Karpas-422 (cell line): ENCODE results near the gene STK32B. TPM values are rescaled to one million over a fixed set of nuclear protein-coding genes. Genes with fewer than 3 reads are reported as not detected.
"Not testable (repeated sequence)": the region's sequence is repeated elsewhere in the genome, so short reads cannot be mapped to it uniquely, and the experiment has no call there.

Experiments used
- DNase-seq: peaks from one replicate; pipeline ENCODE4 v3.0.0-alpha.2; 2015
- H2AFZ ChIP-seq: fragments of 200-600 bp; sonication (generic); 2 replicates; pipeline ENCODE4 v1.6.1; 2014; ENCODE audit warnings: antibody characterized with exemption, low read length, mixed read lengths
- H3K27ac ChIP-seq: fragments of 200-600 bp; sonication (generic); 2 replicates; pipeline ENCODE4 v1.5.1; 2014; ENCODE audit warnings: mild to moderate bottlenecking, low read length, moderate library complexity
- H3K27me3 ChIP-seq: fragments of 200-600 bp; sonication (generic); 2 replicates; pipeline ENCODE4 v1.6.1; 2014; ENCODE audit warnings: low read length, mixed read lengths
- H3K36me3 ChIP-seq: fragments of 200-600 bp; sonication (generic); 2 replicates; pipeline ENCODE4 v1.6.1; 2014; ENCODE audit warnings: low read length, mixed read lengths; ENCODE audit not compliant: insufficient read depth
- H3K4me1 ChIP-seq: fragments of 200-600 bp; sonication (generic); 2 replicates; pipeline ENCODE4 v1.6.1; 2014; ENCODE audit warnings: mild to moderate bottlenecking, low read length, mixed read lengths
- H3K4me2 ChIP-seq: fragments of 200-600 bp; sonication (generic); 2 replicates; pipeline ENCODE4 v1.6.1; 2014; ENCODE audit warnings: low read length, low read depth, mild to moderate bottlenecking; ENCODE audit not compliant: poor library complexity, severe bottlenecking
- H3K4me3 ChIP-seq: fragments of 200-600 bp; sonication (generic); 2 replicates; pipeline ENCODE4 v1.5.1; 2014; ENCODE audit warnings: mild to moderate bottlenecking, antibody characterized with exemption, low read length, mixed read lengths
- H3K79me2 ChIP-seq: fragments of 200-600 bp; sonication (generic); 2 replicates; pipeline ENCODE4 v1.6.1; 2014; ENCODE audit warnings: mild to moderate bottlenecking, low read length, mixed read lengths
- H3K9ac ChIP-seq: fragments of 200-600 bp; sonication (generic); 2 replicates; pipeline ENCODE4 v1.6.0; 2014; ENCODE audit warnings: low read length
- H3K9me2 ChIP-seq: fragments of 200-600 bp; sonication (generic), shearing (Covaris generic); replicated peaks from 2 replicates; pipeline ENCODE4 v1.6.0; 2014; ENCODE audit warnings: mild to moderate bottlenecking, low read length, moderate library complexity; ENCODE audit not compliant: insufficient read depth
- H3K9me3 ChIP-seq: fragments of 300-700, 200-600 bp; sonication (generic); 2 replicates; pipeline ENCODE4 v1.6.1; 2014; ENCODE audit warnings: low read length, mixed read lengths
- H4K20me1 ChIP-seq: fragments of 200-600 bp; sonication (generic); 2 replicates; pipeline ENCODE4 v1.6.1; 2014; ENCODE audit warnings: mild to moderate bottlenecking, antibody characterized with exemption, low read length, low read depth; ENCODE audit not compliant: insufficient read depth
- total RNA-seq: library from RNA; depleted of rRNA; stranded (reverse); fragments of >200 nt; shearing (Covaris generic); gene quantifications from 2 replicates; pipeline ENCODE4 v1.2.3, GENCODE V29; 2014; ENCODE audit warnings: low replicate concordance

STK32B gene
- total RNA-seq, 1 experiment from 2014 or later: not detected

GRCh38 chr4:5423670-5424069, 372.4 kb downstream of the STK32B start:
- Histone ChIP-seq H4K20me1 (no peaks in the 10 kb centered on the region), H3K4me3 (no peak overlapping the region), H3K27me3 (no peaks in the 10 kb centered on the region), H3K4me2 (no peak overlapping the region), H3K9ac (no peak overlapping the region), H3K27ac (no peak overlapping the region), H3K9me2 (no peaks in the 10 kb centered on the region), H3K79me2 (no peaks in the 10 kb centered on the region), H3K4me1 (no peaks in the 10 kb centered on the region), H2AFZ (no peak overlapping the region), H3K36me3 (no peaks in the 10 kb centered on the region), H3K9me3 (no peaks in the 10 kb centered on the region)
- no peak for DNase-seq

GRCh38 chr4:5424211-5424610, 372.9 kb downstream of the STK32B start:
- DNase-seq: no peak
- no peaks in the 10 kb centered on the region for H3K36me3 ChIP-seq

DNA sequence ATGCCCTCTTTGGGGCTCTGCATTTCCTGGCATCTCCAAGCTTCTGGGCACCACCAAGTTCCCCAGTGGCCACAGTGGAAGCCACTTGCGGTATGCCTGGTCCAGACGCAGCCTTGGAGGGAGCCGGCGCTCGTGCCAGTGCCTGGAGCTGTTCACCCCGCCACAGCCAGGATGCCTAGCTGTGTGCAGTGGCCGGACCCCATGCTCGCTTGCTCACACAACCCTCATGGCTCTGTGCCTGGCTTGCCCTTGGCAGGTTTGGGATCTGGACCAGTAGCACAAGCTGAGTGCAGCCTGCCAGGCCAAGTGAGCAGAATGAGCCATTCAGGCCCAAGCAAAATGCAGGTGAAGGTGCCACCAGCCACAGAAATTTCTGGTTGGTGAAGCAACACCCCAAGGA, 373.6 kb downstream of the STK32B start:
- no peak overlapping the region for H3K4me2 ChIP-seq
- DNase-seq: no peak
- no peak overlapping the region for H2AFZ ChIP-seq
- H3K9ac ChIP-seq: no peak overlapping the region
- H3K9me2 ChIP-seq: no peaks in the 10 kb centered on the region
- no peaks in the 10 kb centered on the region for H3K9me3 ChIP-seq
- no peaks in the 10 kb centered on the region for H3K79me2 ChIP-seq
- H3K4me3 ChIP-seq: no peak overlapping the region
- no peaks in the 10 kb centered on the region for H3K36me3 ChIP-seq
- H4K20me1 ChIP-seq: no peaks in the 10 kb centered on the region
- H3K27ac ChIP-seq: no peak overlapping the region
- no peaks in the 10 kb centered on the region for H3K4me1 ChIP-seq
- H3K27me3 ChIP-seq: no peaks in the 10 kb centered on the region

More at GRCh38 chr4:5424211-5424610, 372.9 kb downstream of the STK32B start:
- Histone ChIP-seq H3K4me2 (no peak overlapping the region), H2AFZ (no peak overlapping the region), H4K20me1 (no peaks in the 10 kb centered on the region), H3K27me3 (no peaks in the 10 kb centered on the region), H3K79me2 (no peaks in the 10 kb centered on the region), H3K9ac (no peak overlapping the region), H3K9me2 (no peaks in the 10 kb centered on the region), H3K4me3 (no peak overlapping the region), H3K27ac (no peak overlapping the region), H3K4me1 (no peaks in the 10 kb centered on the region), H3K9me3 (no peaks in the 10 kb centered on the region)

DNA sequence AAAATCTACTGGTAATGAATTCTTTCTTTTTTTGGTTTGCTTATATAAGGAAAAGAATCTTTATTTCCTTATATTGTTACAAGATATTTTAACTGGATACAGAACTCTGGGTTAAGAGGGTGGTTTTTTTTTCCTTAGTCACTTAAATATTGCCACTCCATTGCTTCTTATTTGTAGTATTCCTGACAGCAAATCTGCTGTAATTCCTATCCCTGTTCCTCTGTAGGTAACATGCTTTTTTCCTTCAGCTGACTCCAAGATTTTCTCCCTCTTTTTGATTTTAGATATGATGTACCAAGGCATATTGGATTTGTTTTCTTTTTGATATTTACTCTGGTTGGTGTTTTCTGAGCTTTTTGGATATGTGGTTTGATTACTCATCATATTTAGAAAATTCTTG, 378.5 kb downstream of the STK32B start:
- Histone ChIP-seq H3K4me1 (no peaks in the 10 kb centered on the region), H4K20me1 (no peaks in the 10 kb centered on the region), H3K27me3 (no peaks in the 10 kb centered on the region), H3K36me3 (no peaks in the 10 kb centered on the region), H3K27ac (no peak overlapping the region), H3K4me3 (no peak overlapping the region), H3K4me2 (no peak overlapping the region), H2AFZ (no peak overlapping the region), H3K9ac (no peak overlapping the region), H3K79me2 (no peaks in the 10 kb centered on the region), H3K9me2 (no peaks in the 10 kb centered on the region), H3K9me3 (no peaks in the 10 kb centered on the region)
- no peak for DNase-seq

DNA sequence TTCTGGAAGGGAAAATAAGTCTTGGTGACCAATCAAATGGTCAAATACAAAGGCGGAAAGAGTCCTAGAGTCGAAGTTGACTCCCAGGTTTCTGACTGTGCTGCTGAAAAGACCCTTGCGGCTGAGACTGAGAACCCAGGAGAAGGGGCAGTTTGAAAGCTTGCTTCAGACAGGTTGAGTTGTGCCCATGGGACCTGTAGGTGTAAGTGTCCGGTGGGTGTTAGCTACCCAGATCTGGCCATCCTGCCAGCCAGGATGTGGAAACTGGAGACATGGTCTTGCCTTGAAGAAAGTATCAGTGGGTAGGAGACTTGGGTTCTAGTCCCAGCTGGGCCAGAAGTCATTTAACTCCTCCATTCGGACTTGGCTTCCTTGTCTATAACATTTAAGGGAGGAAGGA, 381.9 kb downstream of the STK32B start:
- Histone ChIP-seq H3K4me1 (no peaks in the 10 kb centered on the region), H3K79me2 (no peaks in the 10 kb centered on the region), H3K4me3 (no peak overlapping the region), H4K20me1 (no peaks in the 10 kb centered on the region), H3K9ac (no peak overlapping the region), H2AFZ (no peak overlapping the region), H3K9me3 (no peaks in the 10 kb centered on the region), H3K27ac (no peak overlapping the region), H3K36me3 (no peaks in the 10 kb centered on the region), H3K9me2 (no peaks in the 10 kb centered on the region), H3K4me2 (no peak overlapping the region), H3K27me3 (no peaks in the 10 kb centered on the region)
- DNase-seq: no peak

DNA sequence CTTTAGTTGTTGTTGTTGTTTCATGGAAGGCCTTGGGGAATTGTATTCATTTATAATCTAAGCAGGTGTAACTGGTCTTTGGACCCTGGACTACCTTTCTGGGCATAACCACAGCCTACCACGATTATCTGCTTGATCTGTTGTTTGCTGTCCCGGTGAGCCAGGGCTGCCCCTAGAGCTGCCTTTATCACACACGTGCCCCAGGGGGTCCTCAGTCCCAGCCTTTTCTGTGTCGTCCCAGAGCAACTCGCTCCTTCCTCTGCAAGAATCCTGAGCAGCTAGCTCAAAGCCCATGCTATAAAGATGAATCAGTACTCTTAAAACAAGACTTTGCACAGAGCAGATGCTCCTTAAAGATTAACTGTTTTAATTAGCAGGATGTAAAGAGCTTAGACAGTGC, 383.9 kb downstream of the STK32B start:
- DNase-seq: no peak

GRCh38 chr4:5435823-5436222, 384.5 kb downstream of the STK32B start:
- Histone ChIP-seq H3K79me2 (no peaks in the 10 kb centered on the region), H3K9me3 (no peaks in the 10 kb centered on the region), H3K9me2 (no peaks in the 10 kb centered on the region), H2AFZ (no peak overlapping the region), H3K4me1 (no peaks in the 10 kb centered on the region), H4K20me1 (no peaks in the 10 kb centered on the region), H3K9ac (no peak overlapping the region), H3K36me3 (no peaks in the 10 kb centered on the region), H3K27ac (no peak overlapping the region), H3K4me2 (no peak overlapping the region), H3K4me3 (no peak overlapping the region), H3K27me3 (no peaks in the 10 kb centered on the region)
- no peak for DNase-seq

More for the DNA sequence above, 383.9 kb downstream of the STK32B start:
- H3K79me2 ChIP-seq: no peaks in the 10 kb centered on the region
- no peaks in the 10 kb centered on the region for H3K27me3 ChIP-seq
- no peaks in the 10 kb centered on the region for H3K36me3 ChIP-seq
- H3K9ac ChIP-seq: no peak overlapping the region
- no peak overlapping the region for H3K27ac ChIP-seq
- no peaks in the 10 kb centered on the region for H3K4me1 ChIP-seq
- no peak overlapping the region for H2AFZ ChIP-seq
- no peaks in the 10 kb centered on the region for H3K9me3 ChIP-seq
- H3K4me2 ChIP-seq: no peak overlapping the region
- H4K20me1 ChIP-seq: no peaks in the 10 kb centered on the region
- H3K9me2 ChIP-seq: no peaks in the 10 kb centered on the region
- H3K4me3 ChIP-seq: no peak overlapping the region

DNA sequence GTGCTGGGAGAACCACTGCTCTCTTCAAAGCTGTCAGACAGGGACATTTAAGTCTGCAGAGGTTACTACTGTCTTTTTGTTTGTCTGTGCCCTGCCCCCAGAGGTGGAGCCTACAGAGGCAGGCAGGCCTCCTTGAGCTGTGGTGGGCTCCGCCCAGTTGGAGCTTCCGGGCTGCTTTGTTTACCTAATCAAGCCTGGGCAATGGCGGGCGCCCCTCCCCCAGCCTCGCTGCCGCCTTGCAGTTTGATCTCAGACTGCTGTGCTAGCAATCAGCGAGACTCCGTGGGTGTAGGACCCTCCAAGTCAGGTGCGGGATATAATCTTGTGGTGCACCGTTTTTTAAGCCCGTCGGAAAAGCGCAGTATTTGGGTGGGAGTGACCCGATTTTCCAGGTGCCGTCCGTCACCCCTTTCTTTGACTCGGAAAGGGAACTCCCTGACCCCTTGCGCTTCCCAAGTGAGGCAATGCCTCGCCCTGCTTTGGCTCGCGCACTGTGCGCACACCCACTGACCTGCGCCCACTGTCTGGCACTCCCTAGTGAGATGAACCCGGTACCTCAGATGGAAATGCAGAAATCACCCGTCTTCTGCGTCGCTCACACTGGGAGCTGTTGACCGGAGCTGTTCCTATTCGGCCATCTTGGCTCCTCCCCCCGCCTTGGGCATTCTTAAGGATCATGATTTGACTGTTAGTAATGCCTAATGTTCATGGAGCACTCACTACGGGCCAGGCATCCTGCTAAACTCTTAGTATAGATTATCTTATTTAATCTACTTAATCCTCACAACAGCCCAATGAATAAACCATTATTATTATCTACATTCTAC, 392.9 kb downstream of the STK32B start:
- H3K36me3 ChIP-seq, H3K4me1 ChIP-seq, H3K4me3 ChIP-seq, DNase-seq, H3K27ac ChIP-seq, H3K79me2 ChIP-seq, H2AFZ ChIP-seq, H3K27me3 ChIP-seq, H3K9ac ChIP-seq, H3K4me2 ChIP-seq, H3K9me3 ChIP-seq, H3K9me2 ChIP-seq, H4K20me1 ChIP-seq: not testable (repeated sequence)
